D721Med (cell line): ENCODE data around the gene LAMTOR3.
"Not testable (repeated sequence)": the region's sequence is repeated elsewhere in the genome, so short reads cannot be mapped to it uniquely, and the experiment has no call there.

Source experiments
- DNase-seq: peaks from one replicate; pipeline ENCODE4 v3.0.0; 2011; ENCODE audit warnings: low spot score; ENCODE audit not compliant: insufficient read length
- FAIRE-seq: peaks from 2 replicates; lab custom pipeline; 2011; peaks lifted over from hg19 to GRCh38; lab: Jason Lieb, UNC
- TF ChIP-seq, protein P1 (sequence below): IDR thresholded peaks from 2 replicates; pipeline ENCODE4 v1.5.1; 2012; ENCODE audit warnings: mild to moderate bottlenecking, control low read depth; ENCODE audit not compliant: insufficient read depth; ENCODE audit errors: missing control alignments

LAMTOR3 gene

GRCh38 chr4:99835942-99836341 is 58.3 kb downstream of the LAMTOR3 start:
- no peak for FAIRE-seq
- no peak for DNase-seq
- TF ChIP-seq, protein P1, sequence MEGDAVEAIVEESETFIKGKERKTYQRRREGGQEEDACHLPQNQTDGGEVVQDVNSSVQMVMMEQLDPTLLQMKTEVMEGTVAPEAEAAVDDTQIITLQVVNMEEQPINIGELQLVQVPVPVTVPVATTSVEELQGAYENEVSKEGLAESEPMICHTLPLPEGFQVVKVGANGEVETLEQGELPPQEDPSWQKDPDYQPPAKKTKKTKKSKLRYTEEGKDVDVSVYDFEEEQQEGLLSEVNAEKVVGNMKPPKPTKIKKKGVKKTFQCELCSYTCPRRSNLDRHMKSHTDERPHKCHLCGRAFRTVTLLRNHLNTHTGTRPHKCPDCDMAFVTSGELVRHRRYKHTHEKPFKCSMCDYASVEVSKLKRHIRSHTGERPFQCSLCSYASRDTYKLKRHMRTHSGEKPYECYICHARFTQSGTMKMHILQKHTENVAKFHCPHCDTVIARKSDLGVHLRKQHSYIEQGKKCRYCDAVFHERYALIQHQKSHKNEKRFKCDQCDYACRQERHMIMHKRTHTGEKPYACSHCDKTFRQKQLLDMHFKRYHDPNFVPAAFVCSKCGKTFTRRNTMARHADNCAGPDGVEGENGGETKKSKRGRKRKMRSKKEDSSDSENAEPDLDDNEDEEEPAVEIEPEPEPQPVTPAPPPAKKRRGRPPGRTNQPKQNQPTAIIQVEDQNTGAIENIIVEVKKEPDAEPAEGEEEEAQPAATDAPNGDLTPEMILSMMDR: no peak

- DNase-seq: no peak
- TF ChIP-seq, protein P1: no peak
- FAIRE-seq: no peak
Measured at GRCh38 chr4:99834569-99834968, 59.7 kb downstream of the LAMTOR3 start.

- FAIRE-seq (no peak), DNase-seq (no peak)
- TF ChIP-seq, protein P1: no peak
Measured at GRCh38 chr4:99833756-99834155, 60.5 kb downstream of the LAMTOR3 start.

DNA sequence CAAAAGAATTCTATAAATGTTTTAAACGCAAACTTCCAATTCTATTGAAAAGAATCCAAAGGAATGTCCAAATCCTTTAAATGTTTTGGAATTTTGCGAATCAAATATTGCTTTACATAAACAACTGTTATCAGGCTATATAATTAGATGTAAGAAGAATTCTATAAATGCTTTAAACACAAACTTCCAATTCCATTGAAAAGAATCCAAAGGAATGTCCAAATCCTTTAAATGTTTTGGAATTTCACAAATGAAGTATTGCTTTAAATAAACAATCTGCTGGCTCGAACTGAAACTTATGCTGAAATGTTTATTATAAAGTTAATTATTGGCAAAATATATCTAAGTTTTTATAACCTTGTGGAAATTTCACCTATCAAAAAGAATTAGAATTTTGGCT is 61.5 kb downstream of the LAMTOR3 start:
- FAIRE-seq: no peak
- TF ChIP-seq, protein P1: no peak

GRCh38 chr4:99832321-99832720 is 61.9 kb downstream of the LAMTOR3 start:
- TF ChIP-seq, protein P1: no peak
- FAIRE-seq (no peak), DNase-seq (no peak)

More for the DNA sequence above, 61.5 kb downstream of the LAMTOR3 start:
- no peak for DNase-seq

DNA sequence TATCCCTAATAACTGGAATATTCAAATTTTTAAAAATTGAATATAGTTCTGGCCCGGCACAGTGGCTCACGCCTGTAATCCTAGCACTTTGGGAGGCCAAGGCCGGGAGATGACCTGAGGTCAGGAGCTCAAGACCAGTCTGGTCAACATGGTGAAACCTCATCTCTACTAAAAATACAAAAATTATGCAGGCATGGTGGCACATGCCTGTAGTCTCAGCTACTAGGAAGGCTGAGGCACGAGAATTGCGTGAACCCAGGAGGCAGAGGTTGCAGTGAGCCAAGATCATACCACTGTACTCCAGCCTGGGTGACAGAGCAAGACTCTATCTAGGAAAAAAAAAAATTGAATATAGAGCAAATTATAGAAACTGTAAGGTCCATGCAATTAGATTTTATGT is 64.2 kb downstream of the LAMTOR3 start:
- not testable (repeated sequence) for FAIRE-seq, DNase-seq

- TF ChIP-seq, protein P1: no peak
- FAIRE-seq (no peak), DNase-seq (no peak)
Measured at GRCh38 chr4:99828477-99828876, 65.8 kb downstream of the LAMTOR3 start.
